BLaER1 treated with 17β-estradiol and CSF1 and Interleukin-3, amounts not matched to agents 10 nM and 100 nM (cell line): ENCODE results near the gene HOOK2.

Experiments
- H3K27ac ChIP-seq, 11 experiments: shearing (Covaris generic); formaldehyde crosslinking; 2 replicates each; pipeline ENCODE4 v1.8.1; 2022
- H3K27me3 ChIP-seq, 11 experiments: shearing (Covaris generic); formaldehyde crosslinking; 2 replicates each; pipeline ENCODE4 v1.8.1; 2022
- H3K36me3 ChIP-seq, 11 experiments: shearing (Covaris generic); formaldehyde crosslinking; 2 replicates each; pipeline ENCODE4 v1.8.1; 2022
- H3K4me1 ChIP-seq, 10 experiments: shearing (Covaris generic); formaldehyde crosslinking; 2 replicates each; pipeline ENCODE4 v1.8.1; 2022
- H3K4me2 ChIP-seq, 11 experiments: shearing (Covaris generic); formaldehyde crosslinking; 2 replicates each; pipeline ENCODE4 v1.8.1; 2022
- H3K4me3 ChIP-seq, 10 experiments: shearing (Covaris generic); formaldehyde crosslinking; 2 replicates each; pipeline ENCODE4 v1.8.1; 2022
- H3K9ac ChIP-seq, 11 experiments: shearing (Covaris generic); formaldehyde crosslinking; 2 replicates each; pipeline ENCODE4 v1.8.1; 2022
- H3K9me3 ChIP-seq, 11 experiments: shearing (Covaris generic); formaldehyde crosslinking; replicated peaks in 1 of 11; 2 replicates each; pipeline ENCODE4 v1.8.1; 2022
- H4K20me1 ChIP-seq, 11 experiments: shearing (Covaris generic); formaldehyde crosslinking; 2 replicates each; pipeline ENCODE4 v1.8.1; 2022
- Cebpa-rat ChIP-seq, 11 experiments: shearing (Covaris generic); IDR thresholded peaks; 2 replicates each; pipeline ENCODE4 v1.8.1; 2022

HOOK2 gene

GRCh38 chr19:12757544-12758274 is 17.6 kb downstream of the HOOK2 start:
- no peaks in the 10 kb centered on the region for H3K9me3 ChIP-seq
- peak overlapping the region; percentile 65 to 90 (median 78) for H3K4me2 ChIP-seq
- peaks cover 0 to 29% (median 18%) of the 10 kb centered on the region in 10 experiments; a peak in 17 of 20 replicates for H3K4me1 ChIP-seq
- TF ChIP-seq Cebpa-rat (IDR thresholded peaks at IDR 0.05), result no peak
- peak overlapping the region in 6 of 10 experiments; percentile 22 to 45 (median 40); a peak in 8 of 20 replicates for H3K4me3 ChIP-seq
- no peaks in the 10 kb centered on the region for H4K20me1 ChIP-seq
- peak overlapping the region in 3 of 11 experiments; percentile 29 to 46 (median 42); a peak in 3 of 22 replicates for H3K27ac ChIP-seq
- H3K36me3 ChIP-seq, result peaks cover 0 to 3% (median 0%) of the 10 kb centered on the region in 11 experiments; a peak in 1 of 22 replicates
- peak overlapping the region in 10 of 11 experiments; percentile 14 to 62 (median 44); a peak in 11 of 22 replicates for H3K9ac ChIP-seq
- H3K27me3 ChIP-seq, result no peaks in the 10 kb centered on the region

DNA sequence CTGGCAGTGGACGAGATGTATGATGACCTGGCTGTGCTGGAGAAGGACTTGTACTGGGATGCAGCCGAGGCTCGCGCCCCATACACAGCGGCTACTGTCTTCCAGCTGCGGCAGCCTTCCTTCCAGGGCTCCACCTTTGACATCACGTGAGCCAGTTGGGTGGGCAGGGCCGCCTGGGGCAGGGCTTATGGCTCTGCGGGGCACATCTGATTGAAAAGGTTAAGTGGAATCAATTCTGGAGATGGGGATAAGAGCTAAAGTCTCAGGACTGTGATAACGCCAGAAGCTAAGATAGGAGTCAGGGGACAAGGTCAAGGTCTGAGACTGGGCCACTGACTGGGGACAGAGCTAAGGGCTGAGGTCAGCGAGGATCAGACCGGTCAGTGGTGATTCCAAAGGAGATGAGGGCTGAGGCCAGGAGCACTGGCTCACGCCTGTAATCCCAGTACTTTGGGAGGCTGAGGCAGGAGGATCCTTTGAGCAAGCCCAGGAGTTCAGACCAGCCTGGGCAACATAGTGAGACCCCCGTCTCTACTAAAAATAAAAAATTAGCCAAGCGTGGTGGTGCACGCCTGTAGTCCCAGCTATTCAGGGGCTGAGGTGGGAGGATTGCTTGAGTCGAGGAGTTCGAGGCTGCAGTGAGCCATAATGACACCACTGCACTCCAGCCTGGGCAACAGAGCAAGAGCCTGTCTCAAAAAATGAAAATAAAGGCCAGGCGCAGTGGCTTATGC is 19.0 kb downstream of the HOOK2 start:
- no peak for TF ChIP-seq Cebpa-rat (IDR thresholded peaks at IDR 0.05)
- Histone ChIP-seq H3K27me3 (no peaks in the 10 kb centered on the region), H3K27ac (no peak overlapping the region), H3K4me2 (peak overlapping the region in 9 of 11 experiments; percentile 69 to 90 (median 78); a peak in 12 of 22 replicates), H3K36me3 (no peaks in the 10 kb centered on the region), H3K9me3 (no peaks in the 10 kb centered on the region), H3K4me3 (no peak overlapping the region), H3K4me1 (peaks cover 0 to 41% (median 25%) of the 10 kb centered on the region in 10 experiments; a peak in 17 of 20 replicates), H4K20me1 (no peaks in the 10 kb centered on the region), H3K9ac (no peak overlapping the region)

DNA sequence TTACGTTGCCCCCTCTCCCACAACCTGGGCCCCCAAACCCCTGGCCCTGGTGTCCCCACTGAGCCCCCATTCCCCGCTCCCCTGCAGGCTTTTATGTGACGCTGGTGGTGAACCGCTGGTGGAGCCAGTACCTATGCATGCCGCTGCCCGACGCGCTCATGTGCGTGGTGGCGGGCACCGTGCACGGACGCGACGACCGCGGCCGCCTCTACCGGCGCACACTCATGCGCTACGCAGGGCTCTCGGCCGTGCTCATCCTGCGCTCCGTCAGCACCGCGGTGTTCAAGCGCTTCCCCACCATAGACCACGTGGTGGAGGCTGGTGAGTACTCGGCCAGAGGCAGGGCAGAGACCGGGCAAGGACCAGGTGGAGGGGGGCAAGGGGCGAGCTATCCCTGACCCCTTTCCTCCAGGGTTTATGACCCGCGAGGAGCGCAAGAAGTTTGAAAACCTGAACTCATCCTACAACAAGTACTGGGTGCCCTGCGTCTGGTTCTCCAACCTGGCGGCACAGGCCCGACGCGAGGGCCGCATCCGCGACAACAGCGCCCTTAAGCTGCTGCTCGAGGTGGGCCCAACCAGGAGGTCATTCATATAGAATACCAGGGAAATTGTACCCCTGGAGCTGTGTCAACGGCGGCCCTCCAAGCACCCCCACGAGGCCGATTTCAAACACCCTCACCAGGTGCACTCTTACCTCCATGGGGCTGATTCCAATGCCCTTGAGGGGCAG is 20.7 kb downstream of the HOOK2 start:
- Histone ChIP-seq H3K36me3 (no peaks in the 10 kb centered on the region), H3K4me2 (peak overlapping the region in 1 of 11 experiments; percentile 5; a peak in 1 of 22 replicates), H3K27ac (no peak overlapping the region), H3K27me3 (peaks cover 0 to 12% (median 0%) of the 10 kb centered on the region in 11 experiments; a peak in 1 of 22 replicates), H3K9me3 (no peaks in the 10 kb centered on the region), H3K4me1 (peaks cover 12 to 58% (median 42%) of the 10 kb centered on the region in 10 experiments), H3K9ac (no peak overlapping the region), H4K20me1 (peaks cover 0 to 6% (median 0%) of the 10 kb centered on the region in 11 experiments; a peak in 1 of 22 replicates), H3K4me3 (no peak overlapping the region)
- TF ChIP-seq Cebpa-rat (IDR thresholded peaks at IDR 0.05), result no peak

DNA sequence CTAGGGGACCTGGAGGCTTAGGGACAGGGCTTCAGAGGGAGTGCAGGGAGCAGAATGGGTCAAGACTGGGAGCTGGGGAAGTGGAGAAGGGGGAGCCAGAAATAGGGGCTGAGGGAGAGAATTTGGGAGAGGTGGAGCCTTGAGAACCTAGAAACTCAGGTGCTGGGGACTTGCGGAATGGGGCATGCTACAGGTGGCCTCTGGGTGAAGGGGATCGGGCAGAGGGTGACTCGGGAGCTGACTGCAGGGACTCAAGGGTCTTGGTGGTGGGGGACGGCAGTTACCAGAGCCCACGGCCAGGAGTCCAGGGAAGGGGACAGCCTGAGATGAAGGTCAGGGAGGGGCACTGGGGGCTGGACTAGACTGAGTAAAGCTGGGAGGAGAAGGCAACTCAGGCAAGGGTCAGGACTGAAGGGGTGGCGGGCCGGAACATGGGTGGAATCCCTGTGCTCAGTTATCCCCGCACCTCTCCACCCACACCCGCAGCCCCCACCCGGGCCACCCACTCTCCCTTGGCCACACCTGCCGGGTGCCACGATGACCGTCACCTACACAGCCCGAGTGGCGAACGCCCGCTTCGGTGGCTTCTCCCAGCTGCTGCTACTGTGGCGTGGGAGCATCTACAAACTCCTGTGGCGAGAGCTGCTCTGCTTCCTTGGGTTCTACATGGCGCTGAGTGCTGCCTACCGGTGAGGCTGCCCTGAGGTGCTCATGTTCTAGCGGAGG is 23.1 kb downstream of the HOOK2 start:
- Histone ChIP-seq H3K27ac (no peak overlapping the region), H3K4me2 (peak overlapping the region in 4 of 11 experiments; percentile 96 to 99 (median 98); a peak in 6 of 22 replicates), H3K9ac (0 out of 22 replicates have a peak overlapping the region, but pooled peaks of 1 of the 11 experiments have one; percentile 76), H3K4me3 (no peak overlapping the region), H4K20me1 (peaks cover 0 to 15% (median 0%) of the 10 kb centered on the region in 11 experiments; a peak in 2 of 22 replicates), H3K4me1 (peaks cover 18 to 62% (median 42%) of the 10 kb centered on the region in 10 experiments), H3K27me3 (peaks cover 0 to 12% (median 0%) of the 10 kb centered on the region in 11 experiments; a peak in 1 of 22 replicates), H3K9me3 (peaks cover 9 to 16% (median 14%) of the 10 kb centered on the region in 11 experiments), H3K36me3 (peaks cover 11 to 17% (median 15%) of the 10 kb centered on the region in 11 experiments)
- no peak for TF ChIP-seq Cebpa-rat (IDR thresholded peaks at IDR 0.05)

- H3K27me3 ChIP-seq, result peaks cover 0 to 12% (median 0%) of the 10 kb centered on the region in 11 experiments; a peak in 1 of 22 replicates
- no peak for TF ChIP-seq Cebpa-rat (IDR thresholded peaks at IDR 0.05)
- H3K4me1 ChIP-seq, result peaks cover 18 to 57% (median 36%) of the 10 kb centered on the region in 10 experiments
- peaks cover 0 to 15% (median 0%) of the 10 kb centered on the region in 11 experiments; a peak in 2 of 22 replicates for H4K20me1 ChIP-seq
- H3K9ac ChIP-seq, result peak within 1 kb of the TSS in 9 of 11 experiments; percentile 54 to 76 (median 66); a peak in 15 of 22 replicates
- H3K36me3 ChIP-seq, result peaks cover 17 to 23% (median 21%) of the 10 kb centered on the region in 11 experiments
- H3K4me2 ChIP-seq, result peak within 1 kb of the TSS; percentile 92 to 99 (median 98)
- peak within 1 kb of the TSS in 7 of 11 experiments; percentile 56 to 73 (median 68); a peak in 9 of 22 replicates for H3K27ac ChIP-seq
- peaks cover 12 to 22% (median 16%) of the 10 kb centered on the region in 11 experiments for H3K9me3 ChIP-seq
- H3K4me3 ChIP-seq, result peak within 1 kb of the TSS in 7 of 10 experiments; percentile 38 to 53 (median 45); a peak in 7 of 20 replicates
These were observed 23.7 kb downstream of the HOOK2 start, which contains the start of gene BEST2 for GRCh38 chr19:12751635-12752034. Gene BEST2, plus strand, starts transcription at chr19:12751791. Its CDS starts 802 bp downstream, at chr19:12752593.

DNA sequence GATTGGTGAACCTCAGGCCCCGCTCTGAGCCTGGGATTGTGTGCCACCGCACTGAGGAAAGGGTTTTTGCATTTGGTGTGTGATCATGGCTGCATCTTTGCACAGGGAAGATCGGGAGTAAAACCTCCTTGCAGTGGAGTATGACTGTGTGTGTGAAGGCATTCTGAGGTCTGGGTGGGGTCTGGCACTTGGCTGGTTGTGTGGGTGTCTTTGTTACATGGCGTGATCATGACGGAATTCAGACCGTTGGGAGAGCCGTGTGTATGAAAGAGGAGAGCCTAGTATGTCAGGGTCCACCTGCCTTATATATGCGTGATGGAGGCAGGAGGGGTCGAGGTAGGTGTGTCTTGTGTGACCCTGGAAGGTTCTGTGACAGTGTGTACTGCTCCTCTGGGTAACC is 24.5 kb downstream of the HOOK2 start:
- Histone ChIP-seq H3K4me1 (peaks cover 18 to 52% (median 33%) of the 10 kb centered on the region in 10 experiments), H4K20me1 (peaks cover 0 to 16% (median 0%) of the 10 kb centered on the region in 11 experiments; a peak in 2 of 22 replicates), H3K4me3 (peak overlapping the region in 6 of 10 experiments; percentile 38 to 53 (median 45); a peak in 5 of 20 replicates), H3K4me2 (peak overlapping the region; percentile 92 to 99 (median 98)), H3K27me3 (peaks cover 0 to 12% (median 0%) of the 10 kb centered on the region in 11 experiments; a peak in 1 of 22 replicates), H3K9me3 (peaks cover 12 to 26% (median 17%) of the 10 kb centered on the region in 11 experiments), H3K9ac (peak overlapping the region in 9 of 11 experiments; percentile 54 to 76 (median 66); a peak in 15 of 22 replicates), H3K27ac (peak overlapping the region in 4 of 11 experiments; percentile 68 to 73 (median 73); a peak in 6 of 22 replicates), H3K36me3 (peaks cover 25 to 30% (median 29%) of the 10 kb centered on the region in 11 experiments)
- no peak for TF ChIP-seq Cebpa-rat (IDR thresholded peaks at IDR 0.05)

GRCh38 chr19:12749938-12750521 is 25.3 kb downstream of the HOOK2 start:
- H3K4me3 ChIP-seq, result peak overlapping the region; percentile 23 to 63 (median 45); a peak in 17 of 20 replicates
- peaks cover 12 to 26% (median 17%) of the 10 kb centered on the region in 11 experiments for H3K9me3 ChIP-seq
- H4K20me1 ChIP-seq, result peaks cover 0 to 24% (median 7%) of the 10 kb centered on the region in 11 experiments; a peak in 9 of 22 replicates
- H3K36me3 ChIP-seq, result peaks cover 33 to 39% (median 37%) of the 10 kb centered on the region in 11 experiments
- peaks cover 0 to 12% (median 0%) of the 10 kb centered on the region in 11 experiments; a peak in 1 of 22 replicates for H3K27me3 ChIP-seq
- TF ChIP-seq Cebpa-rat (IDR thresholded peaks at IDR 0.05), result no peak
- peaks cover 23 to 61% (median 41%) of the 10 kb centered on the region in 10 experiments for H3K4me1 ChIP-seq
- H3K9ac ChIP-seq, result peak overlapping the region; percentile 54 to 76 (median 66); a peak in 21 of 22 replicates
- H3K27ac ChIP-seq, result peak overlapping the region in 9 of 11 experiments; percentile 44 to 73 (median 62); a peak in 19 of 22 replicates
- peak overlapping the region; percentile 92 to 99 (median 98) for H3K4me2 ChIP-seq
